Measurements from ENCODE around the gene SLC52A3. TPM values are rescaled to one million over a fixed set of nuclear protein-coding genes. Genes with fewer than 3 reads are reported as not detected.

Gene SLC52A3
- polyA plus RNA-seq, 1 donor = 0.61 TPM

GRCh38 chr20:764255-764654, 4.0 kb downstream of the SLC52A3 start:
- no peak for DNase-seq

GRCh38 chr20:761418-762381, 6.6 kb downstream of the SLC52A3 start:
- DNase-seq = no peak

- no peak for DNase-seq
Observed at GRCh38 chr20:760751-761417, 7.4 kb downstream of the SLC52A3 start.

- DNase-seq = no peak
Observed at GRCh38 chr20:757506-757905, 10.8 kb downstream of the SLC52A3 start.

GRCh38 chr20:755941-756340, 12.4 kb downstream of the SLC52A3 start:
- no peak for DNase-seq

GRCh38 chr20:754904-755303, 13.4 kb downstream of the SLC52A3 start:
- DNase-seq = no peak

- no peak for DNase-seq
Observed at GRCh38 chr20:753897-754635, 14.2 kb downstream of the SLC52A3 start.

GRCh38 chr20:753136-753535, 15.2 kb downstream of the SLC52A3 start:
- DNase-seq = peak; percentile 27

- peak; percentile 50 for DNase-seq
Observed at GRCh38 chr20:752291-752690, 16.0 kb downstream of the SLC52A3 start.

- DNase-seq = no peak
Observed at GRCh38 chr20:751761-752160, 16.5 kb downstream of the SLC52A3 start.

- DNase-seq = no peak
Observed at GRCh38 chr20:750801-751200, 17.5 kb downstream of the SLC52A3 start.

GRCh38 chr20:745683-746301, 22.5 kb downstream of the SLC52A3 start:
- no peak for DNase-seq

- no peak for DNase-seq
Observed at GRCh38 chr20:742156-742555, 26.1 kb downstream of the SLC52A3 start.

- DNase-seq = no peak
Observed at GRCh38 chr20:741620-742019, 26.7 kb downstream of the SLC52A3 start.

GRCh38 chr20:740162-740561, 28.1 kb downstream of the SLC52A3 start:
- no peak for DNase-seq

- DNase-seq = no peak
Observed at GRCh38 chr20:739736-740135, 28.6 kb downstream of the SLC52A3 start.

- DNase-seq = no peak
Observed at GRCh38 chr20:733861-734260, 34.4 kb downstream of the SLC52A3 start.

- no peak for DNase-seq
Observed at GRCh38 chr20:732727-733126, 35.6 kb downstream of the SLC52A3 start.

GRCh38 chr20:731891-732560, 36.3 kb downstream of the SLC52A3 start:
- DNase-seq = no peak

GRCh38 chr20:730005-730404, 38.3 kb downstream of the SLC52A3 start:
- no peak for DNase-seq

GRCh38 chr20:728256-728944, 39.9 kb downstream of the SLC52A3 start:
- DNase-seq = peak; percentile 51

Measured in hindlimb muscle (tissue), 1 donor.